HepG2 (cell line): ENCODE data around the gene MYBL2. TPM values are rescaled to one million over a fixed set of nuclear protein-coding genes. Genes with fewer than 3 reads are reported as not detected.

Experiments used
- ATAC-seq: fragments of 200-7000 bp; cut with Tn5 transposase; 3 replicates; pipeline ENCODE4 v1.9.1; 2020; ENCODE audit warnings: mild to moderate bottlenecking, moderate library complexity
- BruUV-seq: library from RNA; stranded (reverse); fragments of 400-500 nt; replicated peaks from 2 replicates; lab custom pipeline; 2021; lab: Mats Ljungman, UMichigan
- CTCF ChIA-PET: fragments of 300-600 bp; formaldehyde crosslinking; extraction: SDS; loops from one replicate; lab custom pipeline; 2021; ENCODE audit warnings: low total read pairs, inconsistent platforms, low intra/inter-chr PET ratio; lab: Yijun Ruan, JAX
- POLR2A ChIA-PET: fragments of 350-600 bp; sonication (Branson Sonifier 250); formaldehyde crosslinking; loops from one replicate; lab custom pipeline; 2020; ENCODE audit warnings: antibody characterized with exemption, inconsistent platforms; lab: Yijun Ruan, JAX
- DNase-seq: peaks from one replicate; pipeline ENCODE4 v3.0.0-alpha.2; 2015; ENCODE audit warnings: low spot score
- FAIRE-seq: peaks from 3 replicates; lab custom pipeline; 2011; peaks lifted over from hg19 to GRCh38; lab: Jason Lieb, UNC
- H2AFZ ChIP-seq: one replicate; pipeline ENCODE4 v1.6.1; 2011; ENCODE audit warnings: low read length, inconsistent platforms
- H3K27ac ChIP-seq: fragments of 300-600 bp; 3 replicates; pipeline ENCODE4 v1.8.0; 2011; ENCODE audit warnings: mixed run types, mild to moderate bottlenecking, mixed read lengths, low read length, inconsistent platforms; ENCODE audit not compliant: insufficient read depth; ENCODE audit errors: extremely low read length
- H3K27me3 ChIP-seq, 2 experiments: fragments of 200-600 bp in 1 of 2; 2 replicates in 1 of 2; 3 replicates in 1 of 2; pipeline versions ENCODE4 v1.6.0 to v1.8.0; 2011; ENCODE audit warnings: low read length in 2 of 2, mild to moderate bottlenecking in 2 of 2, moderate library complexity in 2 of 2, inconsistent platforms in 1 of 2; ENCODE audit not compliant: insufficient read depth in 2 of 2, control insufficient read depth in 1 of 2
- H3K36me3 ChIP-seq, 2 experiments: fragments of 200-600 bp in 1 of 2; replicated peaks in 1 of 2; 2 replicates in 1 of 2; 3 replicates in 1 of 2; pipeline versions ENCODE4 v1.5.1 to v1.8.0; 2011; ENCODE audit warnings: low read length in 2 of 2, inconsistent platforms in 1 of 2; ENCODE audit not compliant: insufficient read depth in 2 of 2, control insufficient read depth in 1 of 2
- H3K4me1 ChIP-seq: 2 replicates; pipeline ENCODE4 v1.5.1; 2012; ENCODE audit warnings: low read length, inconsistent platforms; ENCODE audit not compliant: insufficient read depth
- H3K4me2 ChIP-seq: 2 replicates; pipeline ENCODE4 v1.6.0; 2011; ENCODE audit warnings: low read depth, low read length, inconsistent platforms
- H3K4me3 ChIP-seq, 3 experiments: fragments of 200-600 bp in 1 of 3; sonication (generic), shearing (Covaris generic) in 1 of 3; replicated peaks in 1 of 3; 2 replicates each; pipeline ENCODE4 v1.5.1; 2011 to 2016; ENCODE audit warnings: low read length in 3 of 3, inconsistent platforms in 2 of 3, low read depth in 2 of 3, mild to moderate bottlenecking in 2 of 3, control low read depth in 1 of 3, mixed read lengths in 1 of 3; ENCODE audit not compliant: insufficient read depth in 1 of 3
- H3K79me2 ChIP-seq: one replicate; pipeline ENCODE4 v1.6.1; 2011; ENCODE audit warnings: low read length, inconsistent platforms; ENCODE audit not compliant: insufficient read depth
- H3K9ac ChIP-seq: 2 replicates; pipeline ENCODE4 v1.6.0; 2011; ENCODE audit warnings: mild to moderate bottlenecking, low read depth, low read length, inconsistent platforms; ENCODE audit not compliant: insufficient read depth
- H3K9me3 ChIP-seq: 2 replicates; pipeline ENCODE4 v1.5.1; 2012; ENCODE audit warnings: mild to moderate bottlenecking, low read length
- H4K20me1 ChIP-seq: 2 replicates; pipeline ENCODE4 v1.6.0; 2011; ENCODE audit warnings: inconsistent platforms, mild to moderate bottlenecking, low read length, moderate library complexity; ENCODE audit not compliant: insufficient read depth
- AGO1 ChIP-seq: fragments of 200-400 bp; formaldehyde crosslinking; IDR thresholded peaks from 2 replicates; pipeline ENCODE4 v1.6.1; 2017; ENCODE audit warnings: mild to moderate bottlenecking, low read depth, low read length, moderate library complexity; ENCODE audit not compliant: poor library complexity, severe bottlenecking
- BCL3 ChIP-seq: sonication (generic); formaldehyde crosslinking; IDR thresholded peaks from 2 replicates; pipeline ENCODE4 v1.5.1; 2020; ENCODE audit warnings: mild to moderate bottlenecking, missing genetic modification reagents, moderate library complexity
- CENPX ChIP-seq: sonication (generic); formaldehyde crosslinking; IDR thresholded peaks from 2 replicates; pipeline ENCODE4 v1.9.0; 2021; ENCODE audit warnings: mild to moderate bottlenecking, missing genetic modification reagents, moderate library complexity
- GTF2F1 ChIP-seq: fragments of 150-350 bp; IDR thresholded peaks from 2 replicates; pipeline ENCODE4 v1.6.1; 2014; ENCODE audit warnings: low read length
- HMG20A ChIP-seq: IDR thresholded peaks from 2 replicates; pipeline ENCODE4 v1.6.1; 2016; ENCODE audit warnings: borderline replicate concordance
- HOMEZ ChIP-seq: IDR thresholded peaks from 2 replicates; pipeline ENCODE4 v1.6.1; 2016; ENCODE audit warnings: low read depth
- ISL2 ChIP-seq: sonication (generic); formaldehyde crosslinking; IDR thresholded peaks from 2 replicates; pipeline ENCODE4 v1.5.0; 2020; ENCODE audit warnings: missing genetic modification reagents
- KLF13 ChIP-seq: sonication (generic); formaldehyde crosslinking; IDR thresholded peaks from 2 replicates; pipeline ENCODE4 v1.4.0; 2020; ENCODE audit warnings: mild to moderate bottlenecking, missing genetic modification reagents
- LRRFIP1 ChIP-seq: sonication (generic); formaldehyde crosslinking; conservative IDR thresholded peaks from 2 replicates; pipeline ENCODE4 v1.4.0; 2020; ENCODE audit warnings: missing genetic modification reagents
- NFYB ChIP-seq: sonication (generic); formaldehyde crosslinking; IDR thresholded peaks from 2 replicates; pipeline ENCODE4 v1.4.0; 2020; ENCODE audit warnings: missing genetic modification reagents
- POLR2AphosphoS2 ChIP-seq: IDR thresholded peaks from 2 replicates; pipeline ENCODE4 v1.6.1; 2011; ENCODE audit warnings: low read depth, low read length, improper control_type of control experiment
- RFX3 ChIP-seq: IDR thresholded peaks from 2 replicates; pipeline ENCODE4 v1.6.1; 2016; ENCODE audit warnings: missing biosample characterization, missing genetic modification reagents
- SAFB2 ChIP-seq: sonication (generic); formaldehyde crosslinking; IDR thresholded peaks from 2 replicates; pipeline ENCODE4 v1.5.1; 2020; ENCODE audit warnings: missing genetic modification reagents, low read depth, mild to moderate bottlenecking, borderline replicate concordance
- TBX3 ChIP-seq: fragments of 450-650 bp; IDR thresholded peaks from 2 replicates; pipeline ENCODE4 v1.6.1; 2017; ENCODE audit warnings: antibody characterized with exemption, mild to moderate bottlenecking, inconsistent platforms, borderline replicate concordance
- ZNF18 ChIP-seq: sonication (generic); formaldehyde crosslinking; IDR thresholded peaks from 2 replicates; pipeline ENCODE4 v1.8.0; 2022; ENCODE audit warnings: mild to moderate bottlenecking, missing genetic modification reagents; ENCODE audit not compliant: insufficient replicate concordance
- ZNF263 ChIP-seq: sonication (generic); formaldehyde crosslinking; IDR thresholded peaks from 2 replicates; pipeline ENCODE4 v1.4.0; 2020; ENCODE audit warnings: missing genetic modification reagents
- ZNF329 ChIP-seq: sonication (generic); formaldehyde crosslinking; IDR thresholded peaks from 2 replicates; pipeline ENCODE4 v1.9.0; 2021; ENCODE audit warnings: low read depth, mild to moderate bottlenecking, missing genetic modification reagents
- ZNF841 ChIP-seq: sonication (generic); formaldehyde crosslinking; IDR thresholded peaks from 2 replicates; pipeline ENCODE4 v1.8.1; 2023; ENCODE audit warnings: missing genetic modification reagents, borderline replicate concordance
- WGBS: methylation state at CpG from one replicate; pipeline ENCODE4 v1.1.6; 2017; ENCODE audit warnings: low lambda C conversion rate; 5-methylcytosine and 5-hydroxymethylcytosine counted together
- in situ Hi-C: cut with HindIII; loops from 2 replicates; pipeline ENCODE4 v1.10.0; 2017; ENCODE audit warnings: low pct_unique_long_range_greater_than_20kb; ENCODE audit not compliant: extremely low pct_ligation_motif_present
- intact Hi-C: fragments of 100-400 bp; cut with micrococcal nuclease; formaldehyde crosslinking; loops from one replicate; pipeline ENCODE4 v1.10.0; 2022; ENCODE audit not compliant: unreplicated experiment
- polyA plus RNA-seq, 8 experiments: library from polyadenylated mRNA; depleted of rRNA in 3 of 8; stranded (reverse) in 7 of 8; unstranded in 1 of 8; fragments of >200 nt; fragmentation: Illumina TruSeq in 4 of 8; extraction: Trizol in 4 of 8; gene quantifications; 2 replicates each; pipeline versions ENCODE4 v1.2.1 to v1.2.3, GENCODE V29; 2011 to 2016; ENCODE audit warnings: low read depth in 4 of 8, missing spikeins in 1 of 8, mixed read lengths in 1 of 8; ENCODE audit not compliant: insufficient read depth in 1 of 8
- total RNA-seq, 5 experiments: library from RNA; depleted of rRNA; stranded (reverse); fragments of >200 nt; fragmentation: Illumina TruSeq; extraction: Trizol; gene quantifications; 2 replicates each; pipeline ENCODE4 v1.2.3, GENCODE V29; 2016; ENCODE audit warnings: low read depth in 1 of 5

Gene MYBL2
- total and polyA plus RNA-seq, 2 of the 13 experiments (the other 11 are each of a cell fraction or from before 2014, with no cell fraction given) = 11.9 to 66.2 TPM

GRCh38 chr20:43755390-43755789 is 88.5 kb downstream of the MYBL2 start (continued):
- TF ChIP-seq POLR2AphosphoS2 (no peak), ISL2 (CRISPR knock-in tag) (no peak), AGO1 (no peak), SAFB2 (CRISPR knock-in tag) (no peak), TBX3 (no peak), HOMEZ (CRISPR knock-in tag) (no peak), CENPX (CRISPR knock-in tag) (no peak), GTF2F1 (no peak), ZNF263 (no peak), ZNF329 (no peak), NFYB (CRISPR knock-in tag) (no peak)

- Histone ChIP-seq H3K27me3 (peaks cover 4 to 39% of the 10 kb centered on the region in 2 experiments; a peak in 3 of 5 replicates), H3K4me3 (no peak overlapping the region), H3K36me3 (no peaks in the 10 kb centered on the region), H4K20me1 (no peaks in the 10 kb centered on the region), H2AFZ (no peak overlapping the region), H3K4me2 (no peak overlapping the region), H3K27ac (no peak overlapping the region), H3K79me2 (no peaks in the 10 kb centered on the region), H3K9me3 (no peaks in the 10 kb centered on the region), H3K9ac (no peak overlapping the region), H3K4me1 (no peaks in the 10 kb centered on the region)
- ATAC-seq (no peak), FAIRE-seq (no peak), DNase-seq (no peak)
- in situ Hi-C loops = no loop called here
- intact Hi-C loops = no loop called here
- ChIA-PET POLR2A (no interaction called here), CTCF (no interaction called here)
- 8% methylated on average over 8 of the region's 8 CpGs for whole genome bisulfite sequencing
- BruUV-seq = no TSS peak
- no peak for TF ChIP-seq LRRFIP1 (CRISPR knock-in tag)
- no peak for TF ChIP-seq HMG20A (CRISPR knock-in tag)
- no peak for TF ChIP-seq ZNF18
- TF ChIP-seq ZNF841 (CRISPR knock-in tag) = no peak
- no peak for TF ChIP-seq RFX3 (CRISPR knock-in tag)
- no peak for TF ChIP-seq KLF13 (CRISPR knock-in tag)
- TF ChIP-seq BCL3 (CRISPR knock-in tag) = no peak
Measured at GRCh38 chr20:43755851-43756250, 88.9 kb downstream of the MYBL2 start.
